HFF-Myc (cell line): Measurements from ENCODE around the gene CEP57L1.

ENCODE experiments used
- DNase-seq: peaks from one replicate; pipeline ENCODE4 v3.0.0-alpha.2; 2011; ENCODE audit warnings: low read depth; ENCODE audit errors: extremely low read depth
- H3K4me3 ChIP-seq: replicated peaks from 2 replicates; pipeline ENCODE4 v1.5.1; 2011; ENCODE audit warnings: low read depth, mild to moderate bottlenecking, control low read depth, low read length
- TF ChIP-seq, protein P1 (sequence below): IDR thresholded peaks from 2 replicates; pipeline ENCODE4 v1.5.1; 2012; ENCODE audit warnings: mild to moderate bottlenecking, low read depth, low read length, control low read depth; ENCODE audit errors: missing control alignments

CEP57L1 gene

DNA sequence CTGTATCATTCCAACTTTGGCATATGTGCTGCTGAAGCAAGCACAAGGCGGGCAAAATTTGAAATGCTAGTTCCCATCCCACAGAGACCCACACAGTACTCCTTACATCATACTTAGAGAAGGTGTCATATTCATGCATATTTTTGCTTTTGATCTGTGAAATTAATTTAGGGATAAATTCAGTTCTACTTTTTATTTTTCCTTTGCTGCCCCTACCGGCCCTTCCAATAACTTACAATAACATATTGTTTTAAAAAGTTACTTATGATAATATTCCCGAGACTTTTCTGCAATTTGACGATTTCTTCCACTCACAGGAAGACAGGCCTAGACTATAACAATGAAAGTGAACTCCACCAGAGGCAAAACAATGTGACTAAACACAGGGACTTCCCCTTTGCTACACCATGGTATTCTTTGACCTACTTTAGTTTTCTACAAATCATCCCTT, 35.7 kb upstream of the CEP57L1 start:
- TF ChIP-seq, protein P1, sequence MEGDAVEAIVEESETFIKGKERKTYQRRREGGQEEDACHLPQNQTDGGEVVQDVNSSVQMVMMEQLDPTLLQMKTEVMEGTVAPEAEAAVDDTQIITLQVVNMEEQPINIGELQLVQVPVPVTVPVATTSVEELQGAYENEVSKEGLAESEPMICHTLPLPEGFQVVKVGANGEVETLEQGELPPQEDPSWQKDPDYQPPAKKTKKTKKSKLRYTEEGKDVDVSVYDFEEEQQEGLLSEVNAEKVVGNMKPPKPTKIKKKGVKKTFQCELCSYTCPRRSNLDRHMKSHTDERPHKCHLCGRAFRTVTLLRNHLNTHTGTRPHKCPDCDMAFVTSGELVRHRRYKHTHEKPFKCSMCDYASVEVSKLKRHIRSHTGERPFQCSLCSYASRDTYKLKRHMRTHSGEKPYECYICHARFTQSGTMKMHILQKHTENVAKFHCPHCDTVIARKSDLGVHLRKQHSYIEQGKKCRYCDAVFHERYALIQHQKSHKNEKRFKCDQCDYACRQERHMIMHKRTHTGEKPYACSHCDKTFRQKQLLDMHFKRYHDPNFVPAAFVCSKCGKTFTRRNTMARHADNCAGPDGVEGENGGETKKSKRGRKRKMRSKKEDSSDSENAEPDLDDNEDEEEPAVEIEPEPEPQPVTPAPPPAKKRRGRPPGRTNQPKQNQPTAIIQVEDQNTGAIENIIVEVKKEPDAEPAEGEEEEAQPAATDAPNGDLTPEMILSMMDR = no peak

GRCh38 chr6:109060571-109060970, 34.7 kb upstream of the CEP57L1 start:
- no peak overlapping the region for H3K4me3 ChIP-seq
- DNase-seq = no peak
- TF ChIP-seq, protein P1 = no peak

More for the DNA sequence above, 35.7 kb upstream of the CEP57L1 start:
- DNase-seq = no peak
- no peak overlapping the region for H3K4me3 ChIP-seq

DNA sequence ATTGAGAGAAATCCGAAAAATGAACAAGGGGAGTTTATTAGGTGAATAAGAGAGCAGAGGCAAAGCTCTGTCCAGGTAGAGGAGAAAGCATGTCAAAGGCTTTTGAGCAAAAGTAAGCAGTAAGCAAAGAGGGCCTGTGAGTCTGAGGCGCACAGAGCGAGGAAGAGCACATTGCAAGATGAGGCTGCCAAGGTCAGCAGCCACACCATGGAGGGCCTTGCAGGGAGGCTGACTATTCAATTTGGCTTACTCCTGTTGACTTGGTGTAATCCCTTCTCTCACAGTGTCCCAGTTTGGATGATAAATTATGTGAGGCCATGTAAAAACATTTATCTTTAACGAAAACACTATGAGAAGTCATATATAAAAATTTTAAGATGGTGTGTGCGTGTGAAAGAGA, 33.1 kb upstream of the CEP57L1 start:
- no peak overlapping the region for H3K4me3 ChIP-seq
- DNase-seq = no peak
- TF ChIP-seq, protein P1 = no peak

DNA sequence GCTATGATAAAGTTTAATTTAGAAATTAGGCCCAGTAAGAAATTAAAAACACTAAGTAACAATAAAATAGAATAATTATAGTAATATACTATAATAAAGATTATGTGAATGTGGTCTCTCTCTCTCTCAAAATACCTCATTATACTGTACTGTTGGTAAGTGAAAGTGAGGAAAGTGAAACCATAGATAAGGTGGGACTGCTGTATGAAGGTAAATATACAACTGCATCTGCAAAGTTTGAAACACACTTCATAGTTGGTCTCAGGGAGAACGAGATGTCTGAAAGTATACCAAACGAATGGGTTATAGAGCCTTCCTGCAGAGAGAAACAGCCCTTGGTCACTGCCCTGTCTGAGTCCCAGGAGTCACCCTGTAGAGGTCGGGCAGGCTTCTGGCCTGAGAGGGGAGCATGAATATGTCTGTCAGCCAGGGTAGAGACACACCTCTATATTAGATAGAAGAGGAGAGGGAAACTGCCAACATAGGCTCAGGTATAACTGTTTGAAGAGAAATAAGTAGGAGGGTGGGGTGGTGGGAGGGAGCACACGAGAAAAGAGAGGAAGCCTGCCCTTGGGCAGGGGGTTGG, 32.4 kb upstream of the CEP57L1 start:
- no peak overlapping the region for H3K4me3 ChIP-seq
- no peak for DNase-seq
- TF ChIP-seq, protein P1 = no peak

DNA sequence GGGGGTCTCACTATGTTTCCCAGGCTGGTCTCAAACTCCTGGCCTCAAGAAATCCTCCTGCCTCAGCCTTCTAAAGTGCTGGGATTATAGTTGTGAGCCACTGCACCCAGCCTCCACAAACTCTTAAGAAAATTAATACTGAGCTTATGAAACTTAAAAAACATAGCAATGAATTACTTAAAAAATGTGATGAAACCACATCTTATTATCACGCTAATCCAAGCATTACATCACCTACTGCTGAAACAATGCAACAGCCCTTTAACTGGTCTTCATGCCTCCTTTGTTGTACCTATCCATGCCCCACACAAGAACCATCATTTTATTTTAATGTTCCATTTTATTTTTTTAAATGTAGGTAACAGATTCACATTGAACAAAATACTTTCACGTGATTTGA, 25.6 kb upstream of the CEP57L1 start:
- no peak overlapping the region for H3K4me3 ChIP-seq
- no peak for DNase-seq
- TF ChIP-seq, protein P1 = no peak

- no peak overlapping the region for H3K4me3 ChIP-seq
- TF ChIP-seq, protein P1 = no peak
- no peak for DNase-seq
These were observed 24.0 kb upstream of the CEP57L1 start for GRCh38 chr6:109071125-109071917.
